ENCODE measurements around the gene IL1RAPL2.

- TF ChIP-seq EZH2 (IDR thresholded peaks at IDR 0.05) = no peak
- no peak for TF ChIP-seq POLR2AphosphoS5 (IDR thresholded peaks at IDR 0.05; ENCODE audit: borderline replicate concordance, low read depth, low read length)
Observed at GRCh38 chrX:104854188-104854587, 288.2 kb downstream of the IL1RAPL2 start.
